CD4-positive, alpha-beta T cell treated with Interleukin-6 at 100 ng/mL for 8 hours (primary cell): ENCODE results near the gene SAE1.
A peak's percentile ranks its signal among the peaks of the same experiment; 100 is the strongest.

Source experiments
- DNase-seq: peaks from one replicate; pipeline ENCODE4 v3.0.0-alpha.2; 2020; ENCODE audit warnings: mixed read lengths, low spot score

SAE1 gene

GRCh38 chr19:47161876-47162489 lies 31.3 kb downstream of the SAE1 start:
- no peak for DNase-seq

- DNase-seq, result no peak
Observed at GRCh38 chr19:47168065-47168464, 37.4 kb downstream of the SAE1 start.

- DNase-seq, result no peak
Observed at GRCh38 chr19:47172666-47173455, 42.2 kb downstream of the SAE1 start.

- DNase-seq, result no peak
Observed at GRCh38 chr19:47176071-47176626, 45.5 kb downstream of the SAE1 start.

GRCh38 chr19:47176627-47177090 lies 46.0 kb downstream of the SAE1 start:
- peak; percentile 71 for DNase-seq

GRCh38 chr19:47179653-47180310 lies 49.1 kb downstream of the SAE1 start:
- no peak for DNase-seq

- DNase-seq, result no peak
Observed at GRCh38 chr19:47183601-47184000, 53.0 kb downstream of the SAE1 start.

GRCh38 chr19:47186446-47187334 lies 56.1 kb downstream of the SAE1 start:
- peak; percentile 79 for DNase-seq

- DNase-seq, result no peak
Observed at GRCh38 chr19:47187335-47187655, 56.7 kb downstream of the SAE1 start.

- DNase-seq, result peak; percentile 12
Observed at GRCh38 chr19:47187797-47188196, 57.2 kb downstream of the SAE1 start.

GRCh38 chr19:47188507-47189033 lies 57.9 kb downstream of the SAE1 start:
- DNase-seq, result no peak

- peak; percentile 58 for DNase-seq
Observed at GRCh38 chr19:47190167-47190727, 59.6 kb downstream of the SAE1 start.

GRCh38 chr19:47195434-47195833 lies 64.8 kb downstream of the SAE1 start:
- no peak for DNase-seq

GRCh38 chr19:47197141-47197540 lies 66.5 kb downstream of the SAE1 start:
- no peak for DNase-seq

- DNase-seq, result no peak
Observed at GRCh38 chr19:47200530-47200929, 69.9 kb downstream of the SAE1 start.

- DNase-seq, result no peak
Observed at GRCh38 chr19:47203254-47203653, 72.6 kb downstream of the SAE1 start.

GRCh38 chr19:47209319-47210179 lies 78.9 kb downstream of the SAE1 start:
- DNase-seq, result no peak

- DNase-seq, result no peak
Observed at GRCh38 chr19:47210180-47210490, 79.5 kb downstream of the SAE1 start.

GRCh38 chr19:47210689-47211316 lies 80.2 kb downstream of the SAE1 start:
- DNase-seq, result peak; percentile 76

GRCh38 chr19:47215581-47215980 lies 84.9 kb downstream of the SAE1 start:
- DNase-seq, result no peak
